ENCODE results near the gene MCM6.

Gene MCM6

GRCh38 chr2:135862718-135863117 lies 13.5 kb downstream of the MCM6 start:
- no peak for DNase-seq

DNA sequence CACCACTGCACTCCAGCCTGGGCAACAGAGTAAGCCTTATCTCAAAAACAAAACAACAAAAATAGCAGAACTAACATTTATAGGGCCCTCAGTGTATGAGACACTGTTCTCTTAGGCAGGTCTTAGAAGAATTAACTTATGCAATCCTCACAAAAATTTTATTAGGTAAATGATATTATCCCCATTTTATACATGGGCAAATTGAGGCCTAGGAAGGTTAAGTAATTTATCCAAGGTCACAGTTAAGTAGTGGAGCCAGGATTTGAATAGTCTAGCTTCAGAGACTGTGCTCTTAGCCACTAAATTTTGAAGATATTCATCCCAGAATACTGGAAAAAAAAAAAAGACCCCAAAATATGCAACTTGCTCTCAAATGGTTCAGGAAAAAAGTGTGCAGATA lies 22.8 kb downstream of the MCM6 start:
- DNase-seq = no peak

DNA sequence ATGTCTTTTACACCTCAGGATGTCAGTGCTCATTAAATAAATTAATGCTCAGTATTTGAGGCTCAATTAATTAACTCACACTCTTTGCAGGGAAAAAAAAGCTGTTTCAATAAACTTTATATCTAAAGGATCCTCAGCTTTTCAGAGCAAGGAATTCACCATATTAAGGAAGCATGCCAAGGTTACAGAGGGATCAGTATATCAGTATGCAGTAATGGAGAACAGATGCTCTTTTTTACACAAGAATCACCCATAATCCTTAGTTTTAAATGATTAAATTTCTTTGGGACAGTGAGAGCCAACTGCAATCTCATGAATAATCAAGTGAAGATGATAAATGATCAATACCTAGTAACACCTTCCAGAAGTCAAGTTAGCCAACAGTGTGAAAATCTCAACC lies 24.4 kb downstream of the MCM6 start:
- no peak for DNase-seq

GRCh38 chr2:135850892-135851668 lies 25.2 kb downstream of the MCM6 start:
- peak in 1 of 2 experiments; percentile 5 for DNase-seq

DNA sequence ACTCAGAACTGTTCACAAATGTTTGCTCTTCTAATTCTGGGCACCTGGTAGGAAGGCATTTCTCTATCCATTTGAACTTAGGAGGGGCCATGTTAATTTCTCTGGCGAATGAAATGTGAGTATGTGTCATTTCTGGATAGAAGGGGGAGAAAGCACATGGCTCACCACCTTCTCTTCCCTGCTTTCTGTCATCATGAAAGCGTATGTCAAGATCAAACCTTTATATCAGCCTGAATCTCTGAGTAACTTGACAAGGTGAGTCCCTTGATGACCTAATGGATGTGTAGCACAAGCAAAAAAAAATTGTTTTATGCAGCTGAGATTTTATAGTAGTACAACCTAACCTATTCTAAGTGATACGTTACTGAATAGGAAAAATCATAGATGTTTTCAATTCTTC lies 27.2 kb downstream of the MCM6 start:
- DNase-seq = no peak

- DNase-seq = peak in 1 of 2 experiments; percentile 7
Observed at GRCh38 chr2:135845997-135846396, 30.2 kb downstream of the MCM6 start.

DNA sequence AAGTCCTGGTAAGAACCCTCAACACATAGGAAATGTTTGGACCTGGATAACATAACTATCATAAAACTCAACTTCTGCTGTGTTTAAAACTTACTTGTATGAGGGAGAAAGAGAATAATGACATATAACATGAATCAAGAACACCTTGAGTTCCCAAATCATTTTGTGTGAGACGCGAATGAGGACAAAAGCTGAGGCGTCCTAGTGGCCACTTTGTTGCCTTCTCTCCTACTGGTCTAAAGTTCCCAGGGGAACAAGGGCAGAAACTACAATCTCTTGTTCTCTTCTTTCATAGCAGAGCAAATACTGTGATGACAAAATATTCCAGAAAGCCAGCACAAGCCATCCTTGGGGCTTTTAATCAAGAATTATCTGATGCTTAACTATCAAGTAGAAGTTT lies 31.0 kb downstream of the MCM6 start:
- no peak for DNase-seq

DNA sequence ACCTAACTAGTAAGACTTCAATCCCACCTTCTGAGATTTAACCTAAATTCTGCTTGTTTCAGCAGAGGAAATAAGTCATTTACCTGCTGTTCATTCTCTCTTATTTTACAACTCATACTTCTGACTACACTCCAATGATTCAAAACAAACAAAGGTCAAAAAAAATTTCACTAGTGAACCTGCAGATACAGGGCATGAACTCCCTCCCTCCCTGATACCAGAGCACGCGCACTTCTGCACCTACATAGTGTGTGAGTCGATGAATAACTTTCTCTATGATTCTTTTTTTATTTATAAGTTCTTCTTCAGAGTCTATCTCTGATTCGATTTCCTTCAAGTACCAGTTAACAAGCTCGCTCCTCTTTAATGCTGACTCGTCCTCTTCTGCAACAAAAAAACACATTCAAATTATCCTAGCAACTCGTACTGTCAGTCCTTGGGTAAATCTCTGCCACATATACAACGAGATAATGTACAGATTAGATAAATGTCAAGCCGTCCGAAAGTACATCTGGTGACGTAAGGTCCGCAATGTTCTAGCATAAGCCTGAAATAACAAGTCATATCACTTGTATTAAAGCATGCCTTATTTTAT lies 31.8 kb downstream of the MCM6 start:
- peak in 1 of 2 experiments; percentile 11 for DNase-seq

DNA sequence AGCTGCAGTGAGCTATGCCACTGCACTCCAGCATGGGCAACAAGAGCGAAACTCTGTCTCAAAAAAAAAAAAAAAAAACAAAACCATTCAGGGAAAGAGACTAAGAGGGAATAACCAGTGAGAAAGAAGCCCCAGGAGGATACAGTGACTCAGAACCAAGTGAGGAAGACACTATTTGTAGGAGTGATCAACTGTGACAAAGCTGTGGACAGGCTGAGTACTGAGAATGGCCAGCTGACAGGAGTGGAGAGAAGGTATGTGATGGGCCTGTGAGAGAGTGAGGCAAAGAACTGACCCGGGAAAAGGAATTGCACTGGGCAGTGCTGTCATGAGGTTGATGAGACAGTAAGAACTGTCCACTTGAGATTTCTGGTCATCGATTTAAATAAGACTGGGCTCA lies 32.6 kb downstream of the MCM6 start:
- peak in 1 of 2 experiments; percentile 1 for DNase-seq

- peak; percentile 15 to 18 for DNase-seq
Observed at GRCh38 chr2:135840601-135841000, 35.6 kb downstream of the MCM6 start.

DNA sequence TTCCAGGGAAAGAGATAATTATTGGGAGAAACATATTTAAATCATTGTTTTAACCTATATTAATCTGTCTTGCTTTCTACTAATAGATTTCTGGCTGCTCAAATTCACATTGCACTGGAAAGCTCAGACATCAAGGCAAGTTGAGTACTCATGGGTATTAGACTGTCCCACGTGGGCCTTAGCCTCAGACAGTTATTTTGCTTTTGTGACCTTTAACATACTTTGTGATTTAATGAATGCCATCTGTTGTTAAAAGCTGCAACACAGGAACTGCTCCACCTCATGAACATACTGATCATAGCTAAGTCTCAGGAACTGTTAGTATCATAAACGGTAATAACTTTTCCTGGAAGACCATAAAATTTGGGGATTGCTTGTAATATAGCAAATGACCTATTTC lies 36.5 kb downstream of the MCM6 start:
- DNase-seq = peak in 1 of 2 experiments; percentile 4

- DNase-seq = peak; percentile 2 to 15
Observed at GRCh38 chr2:135838502-135838901, 37.7 kb downstream of the MCM6 start.

- DNase-seq = peak; percentile 14 to 15
Observed at GRCh38 chr2:135836596-135837270, 39.5 kb downstream of the MCM6 start, which contains the start of gene LCT. TSS of gene LCT (minus strand) at chr2:135837184. CDS start at chr2:135837169, 15 bp downstream.

- peak in 1 of 2 experiments; percentile 8 for DNase-seq
Observed at GRCh38 chr2:135832891-135833290, 43.4 kb downstream of the MCM6 start.

GRCh38 chr2:135831180-135831812 lies 44.9 kb downstream of the MCM6 start:
- peak in 1 of 2 experiments; percentile 1 for DNase-seq

- DNase-seq = no peak
Observed at GRCh38 chr2:135829378-135830135, 46.7 kb downstream of the MCM6 start.

DNA sequence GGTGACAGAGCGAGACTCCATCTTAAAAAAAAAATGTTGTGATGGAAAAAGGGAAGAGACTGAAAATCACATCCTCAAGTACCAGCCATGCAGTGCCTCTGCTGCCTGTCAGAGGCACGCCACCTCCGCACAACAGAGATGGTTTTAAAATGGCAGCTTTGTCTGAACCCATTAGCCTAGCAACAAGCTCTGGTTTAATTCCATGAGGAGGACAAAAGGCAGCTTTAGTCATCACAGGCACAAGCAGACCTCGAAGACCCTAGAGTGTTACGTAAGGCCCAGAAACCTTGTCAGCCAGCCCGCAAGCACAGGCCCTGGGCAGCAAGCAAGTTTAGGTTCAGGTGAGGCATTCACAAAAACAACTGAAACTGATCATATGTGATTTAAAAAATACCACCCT lies 49.7 kb downstream of the MCM6 start:
- DNase-seq = no peak

- DNase-seq = no peak
Observed at GRCh38 chr2:135825550-135826176, 50.6 kb downstream of the MCM6 start.

GRCh38 chr2:135825131-135825530 lies 51.1 kb downstream of the MCM6 start:
- no peak for DNase-seq

DNA sequence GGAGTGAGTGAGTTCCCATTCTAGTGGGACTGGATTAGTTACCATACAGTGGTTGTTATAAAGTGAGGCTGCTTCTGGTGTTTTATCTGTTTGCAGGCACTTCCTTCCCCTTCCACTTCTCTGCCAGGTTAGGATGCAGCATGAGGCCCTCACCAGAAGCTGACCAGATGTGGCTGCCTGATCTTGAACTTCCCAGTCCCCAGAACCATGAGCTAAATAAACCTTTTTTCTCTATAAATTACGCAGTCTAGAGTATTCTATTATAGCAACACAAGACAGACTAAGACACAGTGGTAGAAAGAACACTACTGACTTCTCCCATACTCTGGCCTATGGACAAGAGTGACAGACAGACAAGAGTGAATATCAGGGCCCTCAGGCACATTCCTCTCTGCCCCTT lies 53.4 kb downstream of the MCM6 start:
- no peak for DNase-seq

DNA sequence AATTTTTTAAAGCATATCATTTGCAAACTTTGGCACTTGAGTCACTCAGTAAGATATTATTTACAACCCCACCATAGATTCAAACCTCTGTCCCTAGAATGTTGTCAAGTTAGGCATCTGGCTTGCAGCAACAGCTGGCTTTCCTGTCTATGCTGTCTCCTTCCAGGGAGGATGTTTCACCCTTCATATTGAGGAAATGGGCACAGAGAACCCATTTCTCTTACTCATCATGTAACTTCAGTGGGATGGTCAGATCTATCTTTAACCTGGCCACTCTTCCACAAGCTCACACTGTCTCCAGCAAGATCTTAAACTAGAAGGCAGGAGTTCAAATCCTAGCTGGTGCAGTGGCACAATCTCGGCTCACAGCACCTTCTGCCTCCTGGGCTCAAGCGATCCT lies 55.1 kb downstream of the MCM6 start:
- DNase-seq = no peak

DNA sequence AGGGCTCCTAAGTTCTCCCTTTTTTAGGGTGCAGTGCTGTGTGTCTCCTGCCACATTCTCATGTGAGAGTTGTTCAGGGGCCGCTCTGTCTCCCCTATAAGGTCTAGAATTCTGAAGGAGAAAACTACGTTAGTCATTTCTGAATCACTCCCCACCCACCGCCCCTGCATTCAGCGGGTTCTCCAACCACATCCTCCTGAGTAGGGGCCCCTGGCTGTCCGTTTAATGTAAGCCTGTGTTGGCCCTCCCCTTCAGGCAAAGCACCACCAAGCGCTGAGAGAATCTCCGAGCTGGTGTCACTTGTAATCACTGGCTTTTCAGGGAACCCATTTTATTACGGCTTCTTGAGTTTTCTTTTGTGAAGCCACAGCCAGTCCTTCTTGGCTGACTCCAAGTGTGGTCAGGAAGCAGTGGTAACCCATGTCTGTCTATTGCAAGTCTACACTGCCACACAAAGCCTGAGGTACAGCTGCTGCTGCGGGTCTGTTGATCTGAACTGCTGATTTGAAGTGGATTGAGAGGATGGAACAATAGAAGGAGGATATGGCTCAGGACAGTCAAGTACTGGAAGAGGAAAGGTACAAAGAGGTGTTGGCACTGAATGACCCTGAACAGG lies 56.1 kb downstream of the MCM6 start:
- peak; percentile 91 to 92 for DNase-seq

Data from activated T-cell treated with anti-CD3 and anti-CD28 coated beads, Interleukin-2, amount 50 U/mL, for 48 hours (primary cell).